Esophagus squamous epithelium (tissue), 5 donors: ENCODE results near the gene WBP1L. TPM values are rescaled to one million over a fixed set of nuclear protein-coding genes. Genes with fewer than 3 reads are reported as not detected.
A peak's percentile ranks its signal among the peaks of the same experiment; 100 is the strongest.

Experiments
- DNase-seq: peaks from one replicate; lab custom pipeline; 2025; lab: John Stamatoyannopoulos, UW
- H3K27ac ChIP-seq, 4 donors: fragments of 200-600 bp; sonication (generic); one replicate each; pipeline ENCODE4 v1.5.1; 2016 to 2019; ENCODE audit warnings: mild to moderate bottlenecking in 1 of 4
- H3K27me3 ChIP-seq, 4 donors: fragments of 200-600 bp; sonication (generic); 1 replicate in 3 of 4; 2 replicates in 1 of 4; pipeline versions ENCODE4 v1.5.1 to v1.6.0; 2017 to 2021; ENCODE audit warnings: antibody characterized with exemption in 1 of 4
- H3K36me3 ChIP-seq, 3 donors: fragments of 200-600 bp; sonication (generic); one replicate each; pipeline ENCODE4 v1.5.1; 2016 to 2019
- H3K4me1 ChIP-seq, 3 donors: fragments of 200-600 bp; sonication (generic); one replicate each; pipeline ENCODE4 v1.5.1; 2017 to 2019
- H3K4me3 ChIP-seq, 4 donors: fragments of 200-600 bp; sonication (generic); 1 replicate in 3 of 4; 2 replicates in 1 of 4; pipeline ENCODE4 v1.5.1; 2016 to 2019; ENCODE audit warnings: mild to moderate bottlenecking in 2 of 4, moderate library complexity in 1 of 4
- H3K9me3 ChIP-seq, 3 donors: fragments of 200-600 bp; sonication (generic); one replicate each; pipeline ENCODE4 v1.5.1; 2016 to 2019
- POLR2A ChIP-seq, 4 donors: fragments of 450-650 bp; IDR thresholded peaks; one replicate each; pipeline ENCODE4 v1.6.1; 2017; ENCODE audit warnings: antibody characterized with exemption in 4 of 4, mild to moderate bottlenecking in 4 of 4, moderate library complexity in 3 of 4
- whole genome bisulfite sequencing, 2 donors: methylation state at CpG; one replicate each; pipeline ENCODE4 v1.1.5; 2018; 5-methylcytosine and 5-hydroxymethylcytosine counted together
- intact Hi-C: fragments of 100-400 bp; cut with DNase I; formaldehyde crosslinking; loops from one replicate; pipeline ENCODE4 v1.15.0; 2022
- total RNA-seq, 4 donors: library from RNA; depleted of rRNA; stranded (reverse); fragments of >200 nt; gene quantifications; one replicate each; pipeline ENCODE4 v1.1.0, GENCODE V29; 2016
- TF ChIP-seq, protein P1 (sequence below), 6 experiments: fragments of 450-650 bp in 4 of 6; fragments of 200-600 bp in 2 of 6; sonication (generic) in 2 of 6; IDR thresholded peaks; one replicate each; pipeline ENCODE4 v1.5.1; 2016 to 2019; ENCODE audit warnings: antibody characterized with exemption in 6 of 6, mild to moderate bottlenecking in 4 of 6, moderate library complexity in 4 of 6
- donor health status: DM: yes; HTN: yes; CAD: no.

The WBP1L gene
- total RNA-seq, 4 donors from 2014 or later = 40.6 to 61.4 (median 49.1) TPM

DNA sequence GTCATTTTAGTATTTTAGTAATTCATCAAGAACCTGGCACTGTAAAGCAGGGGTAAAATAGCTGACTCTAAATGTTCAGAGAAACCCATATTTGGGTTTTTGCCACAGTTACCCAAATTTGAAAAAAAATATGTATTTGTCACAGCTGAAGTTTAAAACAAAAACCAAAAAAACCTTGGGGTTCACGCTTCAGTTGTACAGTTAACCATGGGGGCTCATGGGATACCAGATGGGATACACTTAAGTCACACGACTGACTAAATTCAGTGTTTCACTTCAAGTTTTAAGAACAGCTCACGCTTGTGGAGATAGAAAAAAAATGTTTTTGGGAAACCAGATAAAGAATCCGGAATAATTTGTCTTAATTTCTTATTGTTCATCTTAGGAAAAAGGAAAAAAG lies 31.7 kb upstream of the WBP1L start:
- H3K27me3 ChIP-seq = no peaks in the 10 kb centered on the region
- TF ChIP-seq, protein P1, sequence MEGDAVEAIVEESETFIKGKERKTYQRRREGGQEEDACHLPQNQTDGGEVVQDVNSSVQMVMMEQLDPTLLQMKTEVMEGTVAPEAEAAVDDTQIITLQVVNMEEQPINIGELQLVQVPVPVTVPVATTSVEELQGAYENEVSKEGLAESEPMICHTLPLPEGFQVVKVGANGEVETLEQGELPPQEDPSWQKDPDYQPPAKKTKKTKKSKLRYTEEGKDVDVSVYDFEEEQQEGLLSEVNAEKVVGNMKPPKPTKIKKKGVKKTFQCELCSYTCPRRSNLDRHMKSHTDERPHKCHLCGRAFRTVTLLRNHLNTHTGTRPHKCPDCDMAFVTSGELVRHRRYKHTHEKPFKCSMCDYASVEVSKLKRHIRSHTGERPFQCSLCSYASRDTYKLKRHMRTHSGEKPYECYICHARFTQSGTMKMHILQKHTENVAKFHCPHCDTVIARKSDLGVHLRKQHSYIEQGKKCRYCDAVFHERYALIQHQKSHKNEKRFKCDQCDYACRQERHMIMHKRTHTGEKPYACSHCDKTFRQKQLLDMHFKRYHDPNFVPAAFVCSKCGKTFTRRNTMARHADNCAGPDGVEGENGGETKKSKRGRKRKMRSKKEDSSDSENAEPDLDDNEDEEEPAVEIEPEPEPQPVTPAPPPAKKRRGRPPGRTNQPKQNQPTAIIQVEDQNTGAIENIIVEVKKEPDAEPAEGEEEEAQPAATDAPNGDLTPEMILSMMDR (IDR thresholded peaks at IDR 0.05) = no peak
- TF ChIP-seq POLR2A (IDR thresholded peaks at IDR 0.05) = no peak
- no peaks in the 10 kb centered on the region for H3K36me3 ChIP-seq
- DNase-seq = no peak
- no peaks in the 10 kb centered on the region for H3K9me3 ChIP-seq
- intact Hi-C loops = no loop called here
- no peak overlapping the region for H3K4me3 ChIP-seq
- H3K27ac ChIP-seq = peak overlapping the region in 1 of 4 donors; percentile 92
- H3K4me1 ChIP-seq = peaks cover 10 to 54% (median 12%) of the 10 kb centered on the region in 3 donors
- WGBS, 2 donors = 41 to 74% methylated on average over 4 of the region's 4 CpGs

DNA sequence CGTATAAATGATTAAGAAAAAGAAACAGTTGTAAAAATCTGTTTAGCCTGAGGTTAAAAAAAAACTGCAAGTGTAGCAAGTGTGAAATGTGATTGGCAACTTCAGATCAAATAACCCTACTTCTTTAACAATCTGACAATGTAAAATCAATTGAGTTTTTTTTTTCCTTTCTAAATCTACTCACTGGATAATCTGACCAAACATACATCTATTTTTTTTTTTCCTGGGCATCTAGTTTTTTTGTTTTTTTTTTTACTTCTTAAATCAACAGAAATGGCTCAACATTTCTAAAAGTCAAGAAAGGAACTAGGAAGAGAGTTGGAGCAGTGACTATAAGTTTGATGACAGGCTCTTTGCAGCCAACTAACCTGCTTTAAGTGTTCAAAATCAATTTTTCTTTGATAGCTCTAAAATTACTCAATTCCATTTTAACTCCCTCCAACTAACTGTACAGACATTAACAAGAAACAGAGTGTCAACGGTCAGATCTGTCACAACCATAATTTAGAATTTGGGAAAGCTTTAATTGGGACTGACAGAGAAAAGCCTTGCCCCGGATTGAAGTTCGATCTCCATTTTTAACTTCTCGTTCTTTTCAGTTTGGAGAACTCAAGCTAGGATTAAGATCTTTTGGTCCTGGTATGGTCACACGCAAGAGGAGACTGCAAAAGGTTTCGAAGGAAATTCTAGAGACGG lies 30.8 kb upstream of the WBP1L start:
- no peak for TF ChIP-seq POLR2A (IDR thresholded peaks at IDR 0.05)
- TF ChIP-seq, protein P1 (IDR thresholded peaks at IDR 0.05) = no peak
- H3K27ac ChIP-seq = peak overlapping the region; percentile 76 to 95 (median 92)
- intact Hi-C loops = no loop called here
- peak overlapping the region; percentile 86 to 94 (median 91) for H3K4me3 ChIP-seq
- H3K27me3 ChIP-seq = no peaks in the 10 kb centered on the region
- no peaks in the 10 kb centered on the region for H3K36me3 ChIP-seq
- DNase-seq = no peak
- H3K9me3 ChIP-seq = no peaks in the 10 kb centered on the region
- H3K4me1 ChIP-seq = peaks cover 3 to 52% (median 10%) of the 10 kb centered on the region in 3 donors
- 5 to 7% methylated on average over 8 of the region's 8 CpGs for WGBS, 2 donors

DNA sequence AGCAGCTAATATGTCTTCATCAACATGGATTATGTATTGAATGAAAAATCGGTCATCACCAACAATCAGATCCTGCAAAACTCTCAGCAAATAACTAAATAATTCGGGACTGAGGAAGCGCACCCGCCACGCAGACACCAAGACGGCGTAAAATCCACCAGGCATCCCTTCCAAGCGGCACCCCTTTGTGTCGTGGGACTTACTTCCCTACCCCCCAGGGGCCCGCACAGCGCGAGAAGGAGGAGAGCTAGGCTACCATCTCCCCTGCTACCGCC lies 30.3 kb upstream of the WBP1L start:
- H3K27ac ChIP-seq = peak overlapping the region; percentile 76 to 95 (median 92)
- intact Hi-C loops = no loop called here
- no peak for TF ChIP-seq POLR2A (IDR thresholded peaks at IDR 0.05)
- TF ChIP-seq, protein P1 (IDR thresholded peaks at IDR 0.05) = peak in 3 of 6 experiments; percentile 10 to 58 (median 43)
- WGBS, 2 donors = 0 to 1% methylated on average over 11 to 12 of the region's 13 CpGs
- H3K4me1 ChIP-seq = peaks cover 3 to 56% (median 10%) of the 10 kb centered on the region in 3 donors
- H3K9me3 ChIP-seq = no peaks in the 10 kb centered on the region
- no peaks in the 10 kb centered on the region for H3K36me3 ChIP-seq
- H3K27me3 ChIP-seq = no peaks in the 10 kb centered on the region
- peak overlapping the region; percentile 86 to 94 (median 91) for H3K4me3 ChIP-seq
- no peak for DNase-seq

DNA sequence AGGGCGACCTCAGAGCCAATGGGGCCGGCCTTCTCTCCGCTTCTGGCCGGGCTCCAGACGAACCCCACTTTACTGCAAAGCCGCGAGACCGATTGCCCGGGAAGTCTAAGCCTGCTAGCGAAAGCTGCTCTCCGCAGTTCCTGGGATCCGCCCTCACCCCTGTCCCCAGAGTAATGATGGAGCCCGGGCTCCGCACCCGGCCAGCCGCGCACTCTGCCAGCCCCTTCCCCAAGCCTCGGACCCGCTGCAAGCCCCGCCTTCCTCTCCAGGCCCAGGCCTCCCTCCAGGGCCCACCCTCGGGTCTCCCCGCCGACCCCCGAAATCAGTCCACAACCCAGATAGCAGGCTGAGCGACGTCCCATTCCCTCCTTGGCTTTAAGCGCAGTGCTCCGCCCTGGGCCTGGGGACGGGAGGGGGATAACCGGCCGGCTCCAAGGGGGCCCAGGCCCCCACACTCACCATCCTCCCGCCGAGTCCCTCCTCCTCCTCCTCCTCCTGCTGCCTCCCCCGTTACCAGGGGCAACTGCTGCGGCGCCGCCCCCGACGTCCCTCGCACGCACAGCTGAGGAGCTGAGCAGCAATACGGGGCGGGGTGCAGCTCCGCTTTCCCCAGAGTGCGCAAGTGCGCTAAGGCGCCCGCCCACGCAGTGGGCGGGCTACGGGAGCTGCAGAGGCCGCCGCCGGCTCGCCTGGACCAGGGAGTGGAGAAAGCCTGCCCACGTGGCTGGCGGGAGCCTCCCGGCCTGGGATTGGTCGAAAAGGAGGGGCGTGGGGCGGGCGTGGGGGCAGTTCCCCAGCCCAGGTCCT lies 29.7 kb upstream of the WBP1L start, which contains the start of gene ARL3:
TSS of gene ARL3 (minus strand) at position 584 of the 807 bp plus-strand sequence. CDS start at position 462, 122 bp downstream.
- H3K27me3 ChIP-seq = no peaks in the 10 kb centered on the region
- H3K9me3 ChIP-seq = no peaks in the 10 kb centered on the region
- TF ChIP-seq, protein P1 (IDR thresholded peaks at IDR 0.05) = peak in 3 of 6 experiments; percentile 7 to 64 (median 37)
- peak in 2 of 4 donors; percentile 34 to 77 for TF ChIP-seq POLR2A (IDR thresholded peaks at IDR 0.05)
- 0% methylated on average over 1 to 5 of the region's 62 CpGs for WGBS, 2 donors
- peaks cover 3 to 62% (median 10%) of the 10 kb centered on the region in 3 donors for H3K4me1 ChIP-seq
- intact Hi-C loops = no loop called here
- H3K4me3 ChIP-seq = peak within 1 kb of the TSS; percentile 86 to 94 (median 91)
- H3K27ac ChIP-seq = peak within 1 kb of the TSS; percentile 76 to 95 (median 92)
- peak; percentile 84 for DNase-seq
- no peaks in the 10 kb centered on the region for H3K36me3 ChIP-seq
